Loucy (cell line): ENCODE data around the gene KNDC1.

Source experiments
- EZH2phosphoT487 ChIP-seq: fragments of 200-600 bp; IDR thresholded peaks from 2 replicates; pipeline ENCODE4 v1.6.1; 2018; ENCODE audit warnings: antibody characterized with exemption, mild to moderate bottlenecking, moderate library complexity, borderline replicate concordance
- TF ChIP-seq, protein P1 (sequence below): fragments of 200-600 bp; sonication (generic); conservative IDR thresholded peaks from 2 replicates; pipeline ENCODE4 v1.5.1; 2014; ENCODE audit warnings: mild to moderate bottlenecking, antibody characterized with exemption, low read length

DNA sequence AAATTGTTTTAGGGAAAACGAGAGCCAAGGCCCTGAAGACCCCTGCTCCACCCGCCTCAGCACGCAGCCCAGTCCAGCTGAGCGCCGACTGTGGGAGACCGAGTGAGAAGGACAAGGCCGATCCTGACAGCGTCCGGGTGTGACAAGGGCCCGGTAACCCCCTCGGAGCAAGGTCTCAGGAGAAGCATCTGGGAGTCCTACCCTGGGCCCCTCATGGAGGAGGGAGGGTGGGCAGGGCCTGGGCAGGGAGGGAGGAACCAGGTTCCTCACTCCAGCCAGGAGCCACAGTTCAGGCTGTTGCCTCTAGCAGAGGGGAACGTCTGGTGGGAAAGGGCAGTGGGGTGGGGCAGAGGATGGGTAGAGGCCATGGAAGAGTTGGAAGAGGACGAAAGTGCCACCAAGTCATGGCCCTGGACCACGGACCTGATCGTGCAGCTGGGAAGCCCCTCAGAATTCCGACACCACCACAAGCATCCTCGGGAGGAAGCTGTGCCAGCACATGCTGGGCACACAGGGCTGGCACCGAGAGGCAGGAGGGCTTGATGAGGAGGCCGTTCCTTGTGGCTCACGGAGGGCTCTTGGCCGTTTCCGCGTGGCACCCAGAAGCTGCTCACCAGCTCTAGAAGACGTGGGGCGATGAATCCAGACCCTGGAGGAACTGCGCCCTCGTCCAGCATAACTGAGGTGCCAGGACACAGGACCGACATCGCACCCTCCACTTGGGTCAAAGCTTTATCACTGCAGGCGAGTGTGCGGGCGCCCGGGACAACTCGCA lies 2.2 kb upstream of the KNDC1 start:
- TF ChIP-seq, protein P1, sequence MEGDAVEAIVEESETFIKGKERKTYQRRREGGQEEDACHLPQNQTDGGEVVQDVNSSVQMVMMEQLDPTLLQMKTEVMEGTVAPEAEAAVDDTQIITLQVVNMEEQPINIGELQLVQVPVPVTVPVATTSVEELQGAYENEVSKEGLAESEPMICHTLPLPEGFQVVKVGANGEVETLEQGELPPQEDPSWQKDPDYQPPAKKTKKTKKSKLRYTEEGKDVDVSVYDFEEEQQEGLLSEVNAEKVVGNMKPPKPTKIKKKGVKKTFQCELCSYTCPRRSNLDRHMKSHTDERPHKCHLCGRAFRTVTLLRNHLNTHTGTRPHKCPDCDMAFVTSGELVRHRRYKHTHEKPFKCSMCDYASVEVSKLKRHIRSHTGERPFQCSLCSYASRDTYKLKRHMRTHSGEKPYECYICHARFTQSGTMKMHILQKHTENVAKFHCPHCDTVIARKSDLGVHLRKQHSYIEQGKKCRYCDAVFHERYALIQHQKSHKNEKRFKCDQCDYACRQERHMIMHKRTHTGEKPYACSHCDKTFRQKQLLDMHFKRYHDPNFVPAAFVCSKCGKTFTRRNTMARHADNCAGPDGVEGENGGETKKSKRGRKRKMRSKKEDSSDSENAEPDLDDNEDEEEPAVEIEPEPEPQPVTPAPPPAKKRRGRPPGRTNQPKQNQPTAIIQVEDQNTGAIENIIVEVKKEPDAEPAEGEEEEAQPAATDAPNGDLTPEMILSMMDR = no peak
- no peak for TF ChIP-seq EZH2phosphoT487
